ENCODE measurements around the gene ZDHHC5.

The ZDHHC5 gene

GRCh38 chr11:57667736-57668433, at the start of gene ZDHHC5:
ZDHHC5 (plus strand) TSS chr11:57668114; CDS start chr11:57673091, 4,977 bp downstream.
- FAIRE-seq (peak; percentile 88), DNase-seq (ENCODE audit: low spot score) (peak; percentile 98)

- FAIRE-seq (no peak), DNase-seq (ENCODE audit: low spot score) (no peak)
These were observed 49.5 kb upstream of the ZDHHC5 start for GRCh38 chr11:57618438-57618837.

GRCh38 chr11:57619331-57619730, 48.6 kb upstream of the ZDHHC5 start:
- FAIRE-seq: no peak
- no peak for DNase-seq (ENCODE audit: low spot score)

GRCh38 chr11:57620467-57620866, 47.4 kb upstream of the ZDHHC5 start:
- no peak for FAIRE-seq
- no peak for DNase-seq (ENCODE audit: low spot score)

GRCh38 chr11:57622263-57622662, 45.7 kb upstream of the ZDHHC5 start:
- no peak for FAIRE-seq

GRCh38 chr11:57624864-57625263, 43.0 kb upstream of the ZDHHC5 start:
- DNase-seq (ENCODE audit: low spot score) (no peak), FAIRE-seq (no peak)

More at GRCh38 chr11:57622263-57622662, 45.7 kb upstream of the ZDHHC5 start:
- no peak for DNase-seq (ENCODE audit: low spot score)

- no peak for FAIRE-seq
These were observed 41.0 kb upstream of the ZDHHC5 start for GRCh38 chr11:57626895-57627294.

GRCh38 chr11:57630171-57630570, 37.7 kb upstream of the ZDHHC5 start:
- FAIRE-seq (no peak), DNase-seq (ENCODE audit: low spot score) (no peak)

More at GRCh38 chr11:57626895-57627294, 41.0 kb upstream of the ZDHHC5 start:
- DNase-seq (ENCODE audit: low spot score): no peak

- DNase-seq (ENCODE audit: low spot score) (no peak), FAIRE-seq (no peak)
These were observed 35.8 kb upstream of the ZDHHC5 start for GRCh38 chr11:57632116-57632515.

GRCh38 chr11:57633394-57634070, 34.4 kb upstream of the ZDHHC5 start:
- FAIRE-seq: no peak

GRCh38 chr11:57634311-57634710, 33.6 kb upstream of the ZDHHC5 start:
- FAIRE-seq: no peak
- DNase-seq (ENCODE audit: low spot score): no peak

More at GRCh38 chr11:57633394-57634070, 34.4 kb upstream of the ZDHHC5 start:
- no peak for DNase-seq (ENCODE audit: low spot score)

GRCh38 chr11:57635246-57635645, 32.7 kb upstream of the ZDHHC5 start:
- DNase-seq (ENCODE audit: low spot score) (no peak), FAIRE-seq (no peak)

GRCh38 chr11:57637626-57638004, 30.3 kb upstream of the ZDHHC5 start:
- DNase-seq (ENCODE audit: low spot score) (peak; percentile 40), FAIRE-seq (no peak)

- peak; percentile 13 for FAIRE-seq
These were observed 29.7 kb upstream of the ZDHHC5 start for GRCh38 chr11:57638005-57638781.

GRCh38 chr11:57638811-57639320, 29.0 kb upstream of the ZDHHC5 start:
- DNase-seq (ENCODE audit: low spot score): no peak
- FAIRE-seq: peak; percentile 56

More at GRCh38 chr11:57638005-57638781, 29.7 kb upstream of the ZDHHC5 start:
- DNase-seq (ENCODE audit: low spot score): peak; percentile 96

GRCh38 chr11:57639321-57640067, 28.4 kb upstream of the ZDHHC5 start:
- DNase-seq (ENCODE audit: low spot score) (peak; percentile 64), FAIRE-seq (peak; percentile 5)

GRCh38 chr11:57640068-57640800, 27.7 kb upstream of the ZDHHC5 start:
- DNase-seq (ENCODE audit: low spot score) (no peak), FAIRE-seq (no peak)

GRCh38 chr11:57641011-57641807, 26.7 kb upstream of the ZDHHC5 start:
- peak; percentile 50 for DNase-seq (ENCODE audit: low spot score)
- FAIRE-seq: no peak

GRCh38 chr11:57643802-57644201, 24.1 kb upstream of the ZDHHC5 start:
- FAIRE-seq (no peak), DNase-seq (ENCODE audit: low spot score) (no peak)
